Tibial artery (tissue), 4 donors: ENCODE results near the gene IDH3G.

ENCODE experiments used
- DNase-seq, 2 donors: peaks; one replicate each; pipeline ENCODE4 v3.0.0-alpha.2; 2019
- H3K27ac ChIP-seq, 2 donors: fragments of 200-600 bp; sonication (generic) in 1 of 2; 1 replicate in 1 of 2; 2 replicates in 1 of 2; pipeline ENCODE4 v1.5.1; 2018 to 2019; ENCODE audit warnings: mild to moderate bottlenecking in 1 of 2
- H3K27me3 ChIP-seq, 2 donors: fragments of 200-600 bp; sonication (generic) in 1 of 2; one replicate each; pipeline versions ENCODE4 v1.5.1 to v1.6.0; 2016 to 2019
- H3K36me3 ChIP-seq, 3 donors: fragments of 200-600 bp; sonication (generic) in 2 of 3; one replicate each; pipeline ENCODE4 v1.5.1; 2016 to 2019; ENCODE audit warnings: mild to moderate bottlenecking in 2 of 3
- H3K4me1 ChIP-seq, 4 donors: fragments of 200-600 bp; sonication (generic) in 2 of 4; 1 replicate in 3 of 4; 2 replicates in 1 of 4; pipeline ENCODE4 v1.5.1; 2016 to 2019
- H3K4me3 ChIP-seq, 2 donors: fragments of 200-600 bp; sonication (generic) in 1 of 2; 1 replicate in 1 of 2; 2 replicates in 1 of 2; pipeline ENCODE4 v1.5.1; 2018 to 2019; ENCODE audit warnings: mild to moderate bottlenecking in 2 of 2
- H3K9me3 ChIP-seq, 3 donors: fragments of 200-600 bp; sonication (generic) in 1 of 3; one replicate each; pipeline ENCODE4 v1.5.1; 2016 to 2019
- CTCF ChIP-seq, 2 experiments: fragments of 200-600 bp in 1 of 2; fragments of 450-650 bp in 1 of 2; IDR thresholded peaks; one replicate each; pipeline ENCODE4 v1.5.1; 2017 to 2019; ENCODE audit warnings: antibody characterized with exemption in 2 of 2, mild to moderate bottlenecking in 1 of 2, moderate library complexity in 1 of 2
- intact Hi-C: fragments of 100-400 bp; cut with DNase I; formaldehyde crosslinking; loops from one replicate; pipeline ENCODE4 v1.15.0; 2023; ENCODE audit warnings: low total_unique reads

The IDH3G gene

GRCh38 chrX:153769865-153770600 is 24.1 kb downstream of the IDH3G start:
- no peak for TF ChIP-seq CTCF (IDR thresholded peaks at IDR 0.05)
- Histone ChIP-seq H3K27ac (no peak overlapping the region), H3K4me1 (peaks cover 0 to 12% (median under 1%) of the 10 kb centered on the region in 4 donors), H3K4me3 (no peak overlapping the region), H3K9me3 (no peaks in the 10 kb centered on the region), H3K36me3 (peaks cover 0 to 56% (median 0%) of the 10 kb centered on the region in 3 donors), H3K27me3 (no peaks in the 10 kb centered on the region)
- no peak for DNase-seq
- intact Hi-C loops = loop anchor here (5.0 kb wide), 1 partner anchor 182 kb away; no protein-coding TSS in a partner anchor

- TF ChIP-seq CTCF (IDR thresholded peaks at IDR 0.05) = no peak
- intact Hi-C loops = loop anchor here (5.0 kb wide), 1 partner anchor 183 kb away; no protein-coding TSS in a partner anchor
- Histone ChIP-seq H3K27ac (no peak overlapping the region), H3K4me3 (no peak overlapping the region), H3K36me3 (peaks cover 0 to 50% (median 0%) of the 10 kb centered on the region in 3 donors), H3K27me3 (no peaks in the 10 kb centered on the region), H3K9me3 (no peaks in the 10 kb centered on the region), H3K4me1 (peaks cover 0 to 20% (median 4%) of the 10 kb centered on the region in 4 donors)
- DNase-seq = no peak
These were observed 24.9 kb downstream of the IDH3G start for GRCh38 chrX:153769158-153769864.

GRCh38 chrX:153768311-153769157 is 25.6 kb downstream of the IDH3G start:
- H3K4me1 ChIP-seq = peaks cover 0 to 22% (median 5%) of the 10 kb centered on the region in 4 donors
- peaks cover 0 to 42% (median 0%) of the 10 kb centered on the region in 3 donors for H3K36me3 ChIP-seq
- H3K27ac ChIP-seq = no peak overlapping the region
- no peaks in the 10 kb centered on the region for H3K9me3 ChIP-seq
- H3K27me3 ChIP-seq = no peaks in the 10 kb centered on the region
- no peak for DNase-seq
- intact Hi-C loops = loop anchor here (5.0 kb wide), 1 partner anchor 184 kb away; no protein-coding TSS in a partner anchor
- no peak for TF ChIP-seq CTCF (IDR thresholded peaks at IDR 0.05)
- H3K4me3 ChIP-seq = no peak overlapping the region

- Histone ChIP-seq H3K4me1 (peaks cover 0 to 22% (median 5%) of the 10 kb centered on the region in 4 donors), H3K9me3 (no peaks in the 10 kb centered on the region), H3K36me3 (peaks cover 0 to 33% (median 0%) of the 10 kb centered on the region in 3 donors), H3K4me3 (no peak overlapping the region), H3K27me3 (no peaks in the 10 kb centered on the region), H3K27ac (no peak overlapping the region)
- no peak for DNase-seq
- no peak for TF ChIP-seq CTCF (IDR thresholded peaks at IDR 0.05)
- intact Hi-C loops = loop anchor here (5.0 kb wide), 1 partner anchor 185 kb away; no protein-coding TSS in a partner anchor
These were observed 26.5 kb downstream of the IDH3G start for GRCh38 chrX:153767674-153768055.
